Prostate gland (tissue), 2 donors: ENCODE data around the gene PVALB. TPM values are rescaled to one million over a fixed set of nuclear protein-coding genes. Genes with fewer than 3 reads are reported as not detected.

ENCODE experiments used
- DNase-seq: peaks from one replicate; pipeline ENCODE4 v3.0.0-alpha.2; 2019; ENCODE audit warnings: low spot score
- H3K27ac ChIP-seq, 2 donors: fragments of 200-600 bp; sonication (generic); 2 replicates each; pipeline ENCODE4 v1.5.1; 2017 to 2019
- H3K27me3 ChIP-seq: fragments of 200-600 bp; sonication (generic); replicated peaks from 2 replicates; pipeline ENCODE4 v1.5.1; 2019; ENCODE audit not compliant: insufficient read depth
- H3K36me3 ChIP-seq, 2 donors: fragments of 200-600 bp; sonication (generic); 1 replicate in 1 of 2; 2 replicates in 1 of 2; pipeline versions ENCODE4 v1.5.1 to v1.8.1; 2017 to 2019
- H3K4me1 ChIP-seq: fragments of 200-600 bp; sonication (generic); replicated peaks from 2 replicates; pipeline ENCODE4 v1.5.1; 2019
- H3K4me3 ChIP-seq, 2 donors: fragments of 200-600 bp; sonication (generic); 2 replicates each; pipeline ENCODE4 v1.5.1; 2017 to 2019
- H3K9me3 ChIP-seq: fragments of 200-600 bp; sonication (generic); 2 replicates; pipeline ENCODE4 v1.5.1; 2017
- CTCF ChIP-seq, 4 experiments: fragments of 200-600 bp in 2 of 4; fragments of 450-650 bp in 2 of 4; sonication (generic) in 2 of 4; IDR thresholded peaks; 1 replicate in 3 of 4; 2 replicates in 1 of 4; pipeline ENCODE4 v1.5.1; 2016 to 2019; ENCODE audit warnings: antibody characterized with exemption in 4 of 4, mild to moderate bottlenecking in 2 of 4, moderate library complexity in 2 of 4
- POLR2A ChIP-seq: fragments of 450-650 bp; IDR thresholded peaks from one replicate; pipeline ENCODE4 v1.6.1; 2016; ENCODE audit warnings: antibody characterized with exemption, mild to moderate bottlenecking
- POLR2AphosphoS5 ChIP-seq: sonication (generic); formaldehyde crosslinking; IDR thresholded peaks from one replicate; pipeline ENCODE4 v1.6.1; 2017; ENCODE audit warnings: antibody characterized with exemption
- WGBS: methylation state at CpG from one replicate; pipeline ENCODE4 v1.1.5; 2018; 5-methylcytosine and 5-hydroxymethylcytosine counted together
- intact Hi-C: fragments of 100-400 bp; cut with DNase I; formaldehyde crosslinking; loops from one replicate; pipeline ENCODE4 v1.14.2; 2022
- total RNA-seq, 2 donors: library from RNA; depleted of rRNA; stranded (reverse); fragments of >200 nt; gene quantifications; one replicate each; pipeline ENCODE4 v1.1.0, GENCODE V29; 2016

PVALB gene
- total RNA-seq, 2 donors from 2014 or later, result 3.1 TPM; not detected in 1

GRCh38 chr22:36768616-36769015 is 48.2 kb downstream of the PVALB start:
- Histone ChIP-seq H3K27ac (no peak overlapping the region), H3K9me3 (no peaks in the 10 kb centered on the region), H3K4me1 (no peaks in the 10 kb centered on the region), H3K27me3 (no peaks in the 10 kb centered on the region), H3K4me3 (no peak overlapping the region), H3K36me3 (no peaks in the 10 kb centered on the region)
- intact Hi-C loops, result loop anchor here (10.0 kb wide), 1 partner anchor 244 kb away; the partner anchor contains the start of gene EIF3D
- WGBS, result 92% methylated on average over 13 of the region's 13 CpGs
- DNase-seq, result no peak
- no peak for TF ChIP-seq CTCF (IDR thresholded peaks at IDR 0.05)
- no peak for TF ChIP-seq POLR2A
- no peak for TF ChIP-seq POLR2AphosphoS5

DNA sequence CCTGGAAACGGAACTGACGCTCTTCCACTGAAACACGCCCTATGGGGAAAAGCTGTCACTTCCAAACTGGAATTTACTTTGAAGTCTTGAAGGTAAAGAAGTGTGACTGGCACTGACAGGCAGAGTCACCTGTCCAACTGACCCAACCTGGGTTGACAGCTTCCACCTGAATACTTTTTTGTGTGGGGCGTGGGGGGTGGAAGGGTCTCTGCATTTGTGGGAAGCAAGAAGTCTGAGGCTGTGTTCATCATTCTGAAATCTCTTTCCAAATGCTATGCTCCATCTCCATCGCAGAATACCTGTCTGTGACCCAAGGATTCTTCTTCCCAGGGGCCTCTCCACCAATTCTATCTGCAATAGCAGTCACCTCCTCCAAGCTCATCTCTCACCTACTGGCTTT is 48.7 kb downstream of the PVALB start:
- DNase-seq, result no peak
- Histone ChIP-seq H3K9me3 (no peaks in the 10 kb centered on the region), H3K36me3 (no peaks in the 10 kb centered on the region), H3K27ac (no peak overlapping the region), H3K4me1 (no peaks in the 10 kb centered on the region), H3K27me3 (no peaks in the 10 kb centered on the region), H3K4me3 (no peak overlapping the region)
- intact Hi-C loops, result loop anchor here (10.0 kb wide), 1 partner anchor 243 kb away; the partner anchor contains the start of gene EIF3D
- TF ChIP-seq CTCF (IDR thresholded peaks at IDR 0.05), result no peak
- no peak for TF ChIP-seq POLR2AphosphoS5
- TF ChIP-seq POLR2A, result no peak
- 89% methylated on average over 5 of the region's 5 CpGs for WGBS

- intact Hi-C loops, result loop anchor here (10.0 kb wide), 1 partner anchor 242 kb away; the partner anchor contains the start of gene EIF3D
- Histone ChIP-seq H3K36me3 (no peaks in the 10 kb centered on the region), H3K4me1 (no peaks in the 10 kb centered on the region), H3K27me3 (no peaks in the 10 kb centered on the region), H3K9me3 (no peaks in the 10 kb centered on the region), H3K27ac (no peak overlapping the region), H3K4me3 (no peak overlapping the region)
- DNase-seq, result no peak
- no peak for TF ChIP-seq POLR2A
- TF ChIP-seq CTCF (IDR thresholded peaks at IDR 0.05), result no peak
- no peak for TF ChIP-seq POLR2AphosphoS5
- 91% methylated on average over 10 of the region's 10 CpGs for WGBS
Observed at GRCh38 chr22:36767035-36767775, 49.6 kb downstream of the PVALB start.

DNA sequence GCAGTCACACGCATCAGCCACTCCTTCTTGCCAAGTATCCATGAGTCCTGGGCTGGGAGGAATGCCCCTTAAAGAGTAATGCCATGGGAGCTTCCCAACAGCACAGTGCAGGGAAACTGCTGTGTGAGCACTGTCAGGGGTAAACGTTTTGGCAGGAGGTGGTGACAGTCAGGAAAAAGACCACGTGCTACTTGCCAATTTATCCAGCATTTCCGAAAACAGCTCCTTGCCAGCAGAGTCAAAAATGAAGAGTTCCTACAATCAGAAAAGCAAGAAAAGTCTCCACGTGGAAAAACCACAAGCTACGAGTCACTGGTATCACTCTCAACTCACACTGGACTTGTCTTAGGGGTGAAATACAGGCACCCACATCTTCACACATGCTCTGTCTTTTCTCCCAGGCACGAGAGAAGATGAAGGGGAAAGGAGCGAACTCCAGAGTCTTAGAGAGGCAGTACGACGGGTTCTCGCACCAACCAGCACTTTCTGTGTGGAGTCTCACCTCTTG is 50.8 kb downstream of the PVALB start:
- no peaks in the 10 kb centered on the region for H3K27me3 ChIP-seq
- WGBS, result 73% methylated on average over 11 of the region's 11 CpGs
- H3K4me1 ChIP-seq, result no peaks in the 10 kb centered on the region
- H3K36me3 ChIP-seq, result no peaks in the 10 kb centered on the region
- H3K9me3 ChIP-seq, result no peaks in the 10 kb centered on the region
- TF ChIP-seq POLR2AphosphoS5 (no peak), CTCF (IDR thresholded peaks at IDR 0.05) (no peak), POLR2A (no peak)
- no peak overlapping the region for H3K27ac ChIP-seq
- intact Hi-C loops, result loop anchor here (10.0 kb wide), 1 partner anchor 241 kb away; the partner anchor contains the start of gene EIF3D
- H3K4me3 ChIP-seq, result no peak overlapping the region
- DNase-seq, result no peak
